HepG2 (cell line): ENCODE results near the gene BCL7A. TPM values are rescaled to one million over a fixed set of nuclear protein-coding genes. Genes with fewer than 3 reads are reported as not detected.

Experiments used
- CBFB ChIP-seq: sonication (generic); formaldehyde crosslinking; IDR thresholded peaks from 2 replicates; pipeline ENCODE4 v1.4.0; 2020; ENCODE audit warnings: missing genetic modification reagents
- CBX1 ChIP-seq: IDR thresholded peaks from one replicate; pipeline ENCODE4 v1.6.1; 2016; ENCODE audit warnings: antibody characterized with exemption, low read depth
- CHD4 ChIP-seq: fragments of 200-600 bp; sonication (generic); IDR thresholded peaks from 2 replicates; pipeline ENCODE4 v1.7.0; 2017; ENCODE audit warnings: mild to moderate bottlenecking, low read length, borderline replicate concordance
- CTCF ChIP-seq: sonication (generic); formaldehyde crosslinking; IDR thresholded peaks from 2 replicates; pipeline ENCODE4 v1.5.0; 2020; ENCODE audit warnings: mild to moderate bottlenecking, missing genetic modification reagents, moderate library complexity
- EP300 ChIP-seq, 3 experiments: sonication (generic) in 1 of 3; formaldehyde crosslinking in 1 of 3; IDR thresholded peaks; 2 replicates each; pipeline versions ENCODE4 v1.5.1 to v1.6.1; 2011 to 2020; ENCODE audit warnings: low read depth in 2 of 3, low read length in 2 of 3, borderline replicate concordance in 1 of 3, improper control_type of control experiment in 1 of 3, mild to moderate bottlenecking in 1 of 3, missing genetic modification reagents in 1 of 3, moderate library complexity in 1 of 3
- ERF ChIP-seq: IDR thresholded peaks from 2 replicates; pipeline ENCODE4 v1.6.1; 2018; ENCODE audit warnings: missing biosample characterization, missing genetic modification reagents
- FOXK1 ChIP-seq: sonication (generic); formaldehyde crosslinking; IDR thresholded peaks from 2 replicates; pipeline ENCODE4 v1.4.0; 2020; ENCODE audit warnings: low read depth, missing genetic modification reagents, borderline replicate concordance
- KLF15 ChIP-seq: sonication (generic); formaldehyde crosslinking; IDR thresholded peaks from 2 replicates; pipeline ENCODE4 v1.8.1; 2023; ENCODE audit warnings: borderline replicate concordance, mild to moderate bottlenecking, inconsistent platforms, missing genetic modification reagents, mixed read lengths
- LCORL ChIP-seq, 2 experiments: fragments of 450-650 bp in 1 of 2; sonication (generic) in 1 of 2; formaldehyde crosslinking in 1 of 2; IDR thresholded peaks; 2 replicates each; pipeline versions ENCODE4 v1.5.0 to v1.6.1; 2017 to 2020; ENCODE audit warnings: antibody characterized with exemption in 1 of 2, missing genetic modification reagents in 1 of 2
- NFE2L1 ChIP-seq: sonication (generic); formaldehyde crosslinking; IDR thresholded peaks from 2 replicates; pipeline ENCODE4 v1.4.0; 2020; ENCODE audit warnings: missing genetic modification reagents, mild to moderate bottlenecking, borderline replicate concordance
- RXRA ChIP-seq: sonication (generic); formaldehyde crosslinking; IDR thresholded peaks from 2 replicates; pipeline ENCODE4 v1.5.1; 2020; ENCODE audit warnings: missing genetic modification reagents
- SAP130 ChIP-seq: IDR thresholded peaks from 2 replicates; pipeline ENCODE4 v1.6.1; 2016; ENCODE audit warnings: low read depth
- SOX6 ChIP-seq, 2 experiments: fragments of 450-650 bp in 1 of 2; sonication (generic) in 1 of 2; formaldehyde crosslinking in 1 of 2; IDR thresholded peaks; 2 replicates each; pipeline versions ENCODE4 v1.4.0 to v1.6.1; 2017 to 2020; ENCODE audit warnings: antibody characterized with exemption in 1 of 2, mild to moderate bottlenecking in 1 of 2, missing genetic modification reagents in 1 of 2
- SP140L ChIP-seq: sonication (generic); formaldehyde crosslinking; IDR thresholded peaks from 2 replicates; pipeline ENCODE4 v1.4.0; 2020; ENCODE audit warnings: missing genetic modification reagents, borderline replicate concordance
- TEAD2 ChIP-seq: sonication (generic); formaldehyde crosslinking; IDR thresholded peaks from 2 replicates; pipeline ENCODE4 v1.9.0; 2021; ENCODE audit warnings: missing genetic modification reagents
- ZBTB20 ChIP-seq: sonication (generic); formaldehyde crosslinking; IDR thresholded peaks from 2 replicates; pipeline ENCODE4 v1.8.1; 2023; ENCODE audit warnings: missing genetic modification reagents, low read depth, mild to moderate bottlenecking, borderline replicate concordance
- ZBTB42 ChIP-seq: sonication (generic); formaldehyde crosslinking; IDR thresholded peaks from 2 replicates; pipeline ENCODE4 v1.5.0; 2020; ENCODE audit warnings: mild to moderate bottlenecking, missing genetic modification reagents
- ZNF18 ChIP-seq: sonication (generic); formaldehyde crosslinking; IDR thresholded peaks from 2 replicates; pipeline ENCODE4 v1.8.0; 2022; ENCODE audit warnings: mild to moderate bottlenecking, missing genetic modification reagents; ENCODE audit not compliant: insufficient replicate concordance
- ZNF335 ChIP-seq: sonication (generic); formaldehyde crosslinking; IDR thresholded peaks from 2 replicates; pipeline ENCODE4 v1.4.0; 2020; ENCODE audit warnings: missing genetic modification reagents
- ZNF362 ChIP-seq: sonication (generic); formaldehyde crosslinking; IDR thresholded peaks from 2 replicates; pipeline ENCODE4 v1.4.0; 2020; ENCODE audit warnings: missing genetic modification reagents, mild to moderate bottlenecking, borderline replicate concordance
- ZNF550 ChIP-seq: sonication (generic); formaldehyde crosslinking; IDR thresholded peaks from 2 replicates; pipeline ENCODE4 v1.4.0; 2020; ENCODE audit warnings: mild to moderate bottlenecking, missing genetic modification reagents, borderline replicate concordance
- ZNF724P ChIP-seq: sonication (generic); formaldehyde crosslinking; IDR thresholded peaks from 2 replicates; pipeline ENCODE4 v1.8.0; 2022; ENCODE audit warnings: missing genetic modification reagents, borderline replicate concordance
- ZNF781 ChIP-seq: sonication (generic); formaldehyde crosslinking; IDR thresholded peaks from 2 replicates; pipeline ENCODE4 v1.5.1; 2020; ENCODE audit warnings: borderline replicate concordance, mild to moderate bottlenecking, missing genetic modification reagents; ENCODE audit errors: not compliant biosample characterization
- ZNF792 ChIP-seq: IDR thresholded peaks from 2 replicates; pipeline ENCODE4 v1.6.1; 2016
- polyA plus RNA-seq, 8 experiments: library from polyadenylated mRNA; depleted of rRNA in 3 of 8; stranded (reverse) in 7 of 8; unstranded in 1 of 8; fragments of >200 nt; fragmentation: Illumina TruSeq in 4 of 8; extraction: Trizol in 4 of 8; gene quantifications; 2 replicates each; pipeline versions ENCODE4 v1.2.1 to v1.2.3, GENCODE V29; 2011 to 2016; ENCODE audit warnings: low read depth in 4 of 8, missing spikeins in 1 of 8, mixed read lengths in 1 of 8; ENCODE audit not compliant: insufficient read depth in 1 of 8
- total RNA-seq, 5 experiments: library from RNA; depleted of rRNA; stranded (reverse); fragments of >200 nt; fragmentation: Illumina TruSeq; extraction: Trizol; gene quantifications; 2 replicates each; pipeline ENCODE4 v1.2.3, GENCODE V29; 2016; ENCODE audit warnings: low read depth in 1 of 5

The BCL7A gene
- total and polyA plus RNA-seq, 2 of the 13 experiments (the other 11 are each of a cell fraction or from before 2014, with no cell fraction given), result 4.1 to 6.2 TPM

- no peak for TF ChIP-seq LCORL (IDR thresholded peaks at IDR 0.05)
- TF ChIP-seq LCORL (CRISPR knock-in tag; IDR thresholded peaks at IDR 0.05), result no peak
- TF ChIP-seq CBFB, result 0 out of 2 replicates have a peak, but pooled peaks have one; percentile 1
- 0 out of 2 replicates have a peak, but pooled peaks have one; percentile 3 for TF ChIP-seq ZNF792
- TF ChIP-seq SOX6 (IDR thresholded peaks at IDR 0.05), result no peak
- no peak; the same call in 1 of the 2 replicates for TF ChIP-seq SOX6 (CRISPR knock-in tag; IDR thresholded peaks at IDR 0.05)
- TF ChIP-seq SP140L, result no peak
- no peak for TF ChIP-seq ZBTB20
- no peak for TF ChIP-seq NFE2L1 (CRISPR knock-in tag)
- no peak; the same call in 1 of the 2 replicates for TF ChIP-seq SAP130 (CRISPR knock-in tag)
- TF ChIP-seq CBX1, result no peak
- no peak for TF ChIP-seq ZNF550 (CRISPR knock-in tag)
- TF ChIP-seq CTCF (CRISPR knock-in tag), result peak; percentile 13
- TF ChIP-seq KLF15, result no peak
- TF ChIP-seq RXRA (CRISPR knock-in tag), result peak; percentile 62; the same call in 1 of the 2 replicates
- no peak for TF ChIP-seq ZNF18
- TF ChIP-seq ZNF362 (CRISPR knock-in tag), result peak; percentile 44; the same call in 1 of the 2 replicates
- no peak for TF ChIP-seq ZNF724P (CRISPR knock-in tag)
- TF ChIP-seq TEAD2, result no peak
- no peak for TF ChIP-seq EP300 (IDR thresholded peaks at IDR 0.05; ENCODE audit: low read depth in 2 of 2, low read length in 2 of 2)
- TF ChIP-seq EP300 (CRISPR knock-in tag; IDR thresholded peaks at IDR 0.05; ENCODE audit: borderline replicate concordance), result no peak
- no peak for TF ChIP-seq ZNF781 (CRISPR knock-in tag)
- TF ChIP-seq CHD4, result no peak
- no peak for TF ChIP-seq FOXK1 (CRISPR knock-in tag)
- no peak for TF ChIP-seq ZNF335 (CRISPR knock-in tag)
- TF ChIP-seq ERF, result no peak
- no peak for TF ChIP-seq ZBTB42
Observed at GRCh38 chr12:122024132-122024785, 2.6 kb downstream of the BCL7A start (continued).
